Activated naive CD8-positive, alpha-beta T cell treated with anti-CD3 and anti-CD28 coated beads, Interleukin-2, amount 10 ng/mL, durations not matched to agents 7 days and 5 days (primary cell): ENCODE data around the gene NECAB3. TPM values are rescaled to one million over a fixed set of nuclear protein-coding genes. Genes with fewer than 3 reads are reported as not detected.
"Not testable (repeated sequence)": the region's sequence is repeated elsewhere in the genome, so short reads cannot be mapped to it uniquely, and the experiment has no call there.

Experiments used
- ATAC-seq: fragments of 150-1000 bp; cut with Tn5 transposase; one replicate; pipeline ENCODE4 v1.10.0; 2021; ENCODE audit warnings: low read depth, moderate library complexity
- POLR2A ChIA-PET: fragments of 350-600 bp; sonication (Branson Sonifier 250); formaldehyde crosslinking; loops from one replicate; lab custom pipeline; 2021; ENCODE audit warnings: antibody characterized with exemption; lab: Charles Lee
- DNase-seq: peaks from one replicate; pipeline ENCODE4 v3.0.0; 2021
- H3K27ac Mint-ChIP-seq: one replicate; pipeline ENCODE4 v1.8.0; 2022; ENCODE audit warnings: mild to moderate bottlenecking, mixed read lengths
- H3K27me3 Mint-ChIP-seq: one replicate; pipeline ENCODE4 v1.8.0; 2022; ENCODE audit warnings: mild to moderate bottlenecking, moderate library complexity, mixed read lengths
- H3K36me3 Mint-ChIP-seq: one replicate; pipeline ENCODE4 v1.8.0; 2021; ENCODE audit warnings: mild to moderate bottlenecking, mixed read lengths
- H3K4me1 Mint-ChIP-seq: one replicate; pipeline ENCODE4 v1.8.0; 2021; ENCODE audit warnings: mixed read lengths
- H3K4me3 Mint-ChIP-seq: one replicate; pipeline ENCODE4 v1.8.0; 2022; ENCODE audit warnings: mild to moderate bottlenecking, moderate library complexity, mixed read lengths
- H3K9me3 Mint-ChIP-seq: one replicate; pipeline ENCODE4 v1.8.0; 2021; ENCODE audit warnings: mixed read lengths
- total RNA-seq, 2 experiments: library from RNA; stranded (reverse); gene quantifications; one replicate each; pipeline ENCODE4 v1.2.3, GENCODE V29; 2021

The NECAB3 gene
- total RNA-seq, 2 experiments from 2014 or later, result 36.3 to 37.7 TPM

DNA sequence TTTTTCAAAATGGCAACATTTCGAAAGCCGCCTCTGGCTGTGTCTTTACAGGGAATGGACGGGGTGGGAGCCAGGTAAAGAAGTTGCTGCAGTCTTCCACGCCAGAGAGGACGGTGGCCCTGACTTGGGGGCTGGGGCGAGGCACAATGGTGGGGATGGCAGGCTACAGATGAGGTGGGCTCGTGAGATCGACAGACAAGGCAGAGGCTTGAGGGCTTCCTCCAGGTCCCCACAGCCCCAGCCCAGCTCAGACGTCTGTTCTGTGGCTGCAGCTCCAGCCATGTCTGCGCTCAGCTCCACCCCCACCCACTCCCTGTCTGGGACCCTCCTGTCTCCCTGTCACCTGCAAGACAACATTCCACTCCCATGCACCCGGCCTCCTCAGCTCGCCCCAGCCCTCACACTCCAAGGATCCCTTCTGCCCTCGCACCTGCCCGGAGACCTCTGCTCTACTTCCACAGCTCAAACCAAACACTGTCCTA is 19.5 kb downstream of the NECAB3 start:
- H3K9me3 Mint-ChIP-seq, result no peaks in the 10 kb centered on the region
- ATAC-seq (no peak), DNase-seq (no peak)
- peaks cover 2% of the 10 kb centered on the region for H3K36me3 Mint-ChIP-seq
- H3K27me3 Mint-ChIP-seq, result no peaks in the 10 kb centered on the region
- H3K4me3 Mint-ChIP-seq, result no peak overlapping the region
- H3K4me1 Mint-ChIP-seq, result peaks cover 1% of the 10 kb centered on the region
- POLR2A ChIA-PET, result no interaction called here
- no peak overlapping the region for H3K27ac Mint-ChIP-seq

DNA sequence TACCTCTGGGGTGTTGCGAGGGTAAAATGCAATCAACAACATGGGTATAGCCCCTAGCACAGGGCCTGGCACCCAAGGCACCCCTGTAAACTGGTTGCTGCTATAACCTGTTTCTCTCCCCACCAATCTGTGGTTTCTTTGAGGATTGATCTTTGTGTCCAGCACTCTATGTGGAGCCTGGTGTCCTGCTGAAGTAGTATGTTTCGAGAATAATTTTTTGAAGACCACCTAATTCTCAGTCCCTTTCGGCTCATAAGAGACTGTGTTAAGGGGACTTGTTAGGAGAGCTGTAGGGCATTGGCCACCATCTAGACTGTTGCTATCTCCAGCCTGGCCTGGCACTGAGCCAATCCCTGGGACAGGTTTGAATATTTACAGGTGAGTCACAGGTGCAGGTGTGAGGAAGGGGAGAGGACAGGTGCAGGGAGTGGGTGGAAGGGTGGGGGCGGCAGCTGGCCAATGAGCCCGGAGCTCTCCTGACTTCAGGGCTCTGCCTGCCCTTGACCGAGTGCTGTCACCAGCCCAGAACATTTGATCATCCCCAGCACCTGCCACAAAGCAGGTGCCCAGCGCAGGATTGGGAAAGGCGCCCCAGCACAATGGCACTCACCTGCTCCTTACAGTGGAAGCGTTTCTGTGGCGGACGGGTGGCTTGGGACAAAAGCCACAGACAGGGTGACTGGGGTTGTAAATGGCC is 20.2 kb downstream of the NECAB3 start:
- DNase-seq, result peak; percentile 25
- no peak overlapping the region for H3K4me3 Mint-ChIP-seq

DNA sequence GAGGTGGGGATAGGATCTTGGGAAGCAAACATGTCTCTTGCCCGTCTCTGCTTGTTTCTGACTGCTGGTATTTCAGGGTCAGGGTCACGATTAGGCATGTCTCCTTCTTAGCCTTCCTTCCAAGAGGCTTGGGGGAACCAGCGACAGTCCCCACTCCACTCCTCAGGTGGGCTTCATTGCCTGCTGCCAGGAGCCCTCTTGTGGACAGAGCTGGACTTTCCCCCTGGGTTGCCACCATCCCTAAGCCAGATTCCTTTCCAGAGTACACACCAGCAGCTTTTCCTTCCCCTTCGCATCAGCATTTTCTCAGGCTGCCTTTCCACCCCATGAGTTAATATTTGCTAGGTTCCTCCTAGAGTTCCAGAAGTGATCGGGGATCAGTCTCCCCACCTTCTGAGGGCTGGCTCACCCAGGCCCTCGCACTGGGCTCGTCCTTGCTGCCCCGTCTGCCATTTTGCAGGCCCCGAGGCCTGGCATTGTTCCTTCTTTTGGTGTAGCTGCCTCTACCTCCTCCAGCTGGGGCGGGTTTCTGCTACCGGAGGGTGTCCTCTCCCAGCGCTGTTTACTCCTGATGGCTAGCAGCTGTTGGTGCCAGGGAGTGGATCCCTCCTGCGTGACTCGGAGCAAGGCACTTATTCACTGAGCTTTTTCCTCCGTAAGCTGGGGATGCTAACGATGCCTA is 20.9 kb downstream of the NECAB3 start:
- DNase-seq (peak; percentile 58), ATAC-seq (peak; percentile 61)
- Mint-ChIP-seq H3K4me3 (no peak overlapping the region), H3K4me1 (peaks cover 4% of the 10 kb centered on the region), H3K36me3 (no peaks in the 10 kb centered on the region), H3K27ac (peak overlapping the region; percentile 58), H3K27me3 (no peaks in the 10 kb centered on the region), H3K9me3 (no peaks in the 10 kb centered on the region)
- POLR2A ChIA-PET, result interaction anchor here (1.0 kb wide), 2 partner anchors 13 to 253 kb away, joined by 3 to 4 read pairs; partner anchors contain the start of gene ACTL10

More for the DNA sequence above, 20.2 kb downstream of the NECAB3 start:
- ATAC-seq, result no peak
- Mint-ChIP-seq H3K4me1 (peaks cover 2% of the 10 kb centered on the region), H3K27ac (no peak overlapping the region), H3K36me3 (peaks cover 1% of the 10 kb centered on the region), H3K27me3 (no peaks in the 10 kb centered on the region), H3K9me3 (no peaks in the 10 kb centered on the region)
- POLR2A ChIA-PET, result interaction anchor here (1.0 kb wide), 2 partner anchors 13 to 254 kb away, joined by 3 to 4 read pairs; partner anchors contain the start of gene ACTL10

DNA sequence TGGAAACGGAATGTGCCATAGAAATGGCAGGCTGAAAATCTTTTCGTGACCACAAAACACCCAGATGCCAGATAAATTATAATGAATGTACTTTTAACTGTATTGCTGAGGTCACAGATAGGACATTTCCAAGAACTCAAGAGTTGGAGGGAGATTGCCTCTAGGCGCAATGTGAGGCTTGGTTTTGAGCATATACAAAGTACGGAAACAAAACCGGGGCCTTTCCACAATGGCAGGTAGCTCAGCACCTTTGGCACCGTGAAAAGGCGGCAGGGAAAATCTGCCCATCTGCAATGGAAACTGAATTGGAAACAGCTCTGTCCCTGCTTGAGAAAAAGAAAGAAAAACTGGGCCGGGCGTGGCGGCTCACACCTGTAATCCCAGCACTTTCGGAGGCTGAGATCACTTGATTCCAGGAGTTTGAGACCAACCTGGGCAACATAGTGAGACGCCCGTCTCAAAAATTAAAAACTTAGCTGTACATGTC is 22.6 kb downstream of the NECAB3 start:
- ATAC-seq (no peak), DNase-seq (no peak)
- Mint-ChIP-seq H3K4me3 (no peak overlapping the region), H3K27me3 (no peaks in the 10 kb centered on the region), H3K9me3 (no peaks in the 10 kb centered on the region), H3K27ac (no peak overlapping the region), H3K36me3 (peaks cover 1% of the 10 kb centered on the region), H3K4me1 (peaks cover 8% of the 10 kb centered on the region)
- POLR2A ChIA-PET, result no interaction called here

DNA sequence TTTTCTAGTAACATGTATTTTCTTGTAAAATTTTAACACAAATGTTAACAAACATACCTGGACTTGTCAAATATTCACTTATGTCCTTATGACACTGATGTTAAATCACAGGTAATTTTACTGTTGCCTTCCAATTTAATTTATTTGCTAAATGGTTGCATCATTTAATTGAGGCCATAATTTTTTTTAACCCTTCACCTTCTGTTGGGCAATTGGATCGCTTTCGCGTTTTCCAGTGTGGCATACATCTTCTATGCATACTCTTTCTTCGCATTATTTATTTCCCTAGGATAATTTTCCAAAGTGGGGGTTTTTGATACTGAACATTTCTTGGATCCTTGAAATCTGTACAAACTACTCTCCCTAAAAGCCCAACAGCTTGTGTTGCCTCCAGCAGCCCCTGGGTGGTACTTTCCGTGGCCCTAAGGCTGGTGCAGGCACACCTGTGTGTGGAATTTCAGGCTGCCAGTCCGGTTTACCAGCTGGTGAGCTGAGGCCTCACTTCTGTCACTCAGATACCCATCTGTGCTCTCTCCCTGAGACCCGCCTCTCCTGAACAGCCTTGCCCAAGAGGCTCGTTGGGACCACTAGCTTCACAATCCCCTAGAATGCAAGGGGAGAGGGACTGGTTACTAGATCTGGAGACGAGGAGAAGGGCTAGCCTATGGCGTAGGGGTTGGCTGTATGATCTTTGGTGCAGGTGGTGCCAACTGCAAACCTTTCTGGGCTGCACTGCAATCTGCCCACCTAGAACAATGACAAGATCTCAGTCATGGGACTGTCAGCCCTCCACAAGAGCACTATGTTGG is 23.3 kb downstream of the NECAB3 start:
- Mint-ChIP-seq H3K36me3 (peaks cover 4% of the 10 kb centered on the region), H3K27me3 (no peaks in the 10 kb centered on the region), H3K27ac (no peak overlapping the region), H3K9me3 (no peaks in the 10 kb centered on the region), H3K4me3 (no peak overlapping the region), H3K4me1 (peaks cover 8% of the 10 kb centered on the region)
- peak; percentile 28 for DNase-seq
- ATAC-seq, result no peak
- POLR2A ChIA-PET, result interaction anchor here (0.6 kb wide), 1 partner anchor 69 kb away, joined by 3 read pairs; the partner anchor contains the start of gene PXMP4

DNA sequence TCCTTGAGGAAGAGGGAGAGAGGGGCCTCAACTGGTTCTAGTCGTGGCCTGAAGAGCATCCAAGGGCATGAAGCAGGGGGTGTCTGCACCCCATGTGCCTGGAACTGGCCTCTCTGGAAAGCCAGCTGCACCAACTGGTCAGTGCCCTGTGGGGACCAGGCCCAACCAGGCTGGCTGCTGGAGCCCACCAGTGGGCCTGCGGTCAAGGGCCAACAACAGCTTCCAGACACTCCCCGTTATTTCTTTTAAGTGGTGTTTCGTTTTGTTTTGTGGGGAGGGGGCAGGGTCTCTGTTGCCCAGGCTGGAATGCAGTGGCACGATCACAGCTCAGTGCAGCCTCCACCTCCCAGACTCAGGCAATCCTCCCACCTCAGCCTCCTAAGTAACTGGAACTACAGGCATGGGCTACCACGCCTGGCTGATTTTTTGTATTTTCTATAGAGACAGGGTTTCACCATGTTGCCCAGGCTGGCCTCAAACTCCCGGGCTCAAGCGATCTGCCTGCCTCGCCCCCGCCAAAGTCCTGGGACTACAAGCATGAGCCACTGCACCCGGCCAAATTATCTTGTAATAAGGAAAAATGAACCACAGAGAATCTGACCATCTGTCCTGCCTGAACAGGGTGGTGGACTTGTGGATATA is 24.0 kb downstream of the NECAB3 start:
- ATAC-seq, result no peak
- Mint-ChIP-seq H3K27me3 (no peaks in the 10 kb centered on the region), H3K36me3 (peaks cover 9% of the 10 kb centered on the region), H3K4me3 (no peak overlapping the region), H3K9me3 (no peaks in the 10 kb centered on the region), H3K27ac (no peak overlapping the region), H3K4me1 (peaks cover 8% of the 10 kb centered on the region)
- DNase-seq, result no peak
- POLR2A ChIA-PET, result interaction anchor here (0.6 kb wide), 1 partner anchor 70 kb away, joined by 3 read pairs; the partner anchor contains the start of gene PXMP4

DNA sequence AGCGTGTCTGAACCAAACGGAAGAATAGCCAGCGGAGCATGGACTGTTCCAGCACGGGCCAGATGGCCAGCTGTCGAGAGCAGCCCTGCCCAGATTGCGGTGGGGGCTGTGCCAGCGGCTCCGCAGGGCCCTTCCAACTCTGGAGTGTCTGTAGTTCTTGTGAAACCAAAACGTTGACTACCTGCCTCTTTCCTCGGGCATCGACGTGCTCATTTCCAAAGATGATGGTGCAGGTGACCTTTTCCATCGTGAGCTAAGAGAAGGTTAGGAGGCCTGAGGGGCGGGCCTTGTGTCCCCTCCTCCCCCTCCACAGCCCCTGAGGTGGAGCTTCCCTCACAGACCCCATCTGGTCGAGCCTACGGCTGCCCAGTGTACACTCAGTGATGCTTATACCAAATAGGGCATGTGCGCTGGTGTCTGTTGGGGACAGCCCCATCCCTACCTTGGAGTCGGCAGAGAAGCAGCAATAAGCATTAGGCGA is 25.0 kb downstream of the NECAB3 start:
- POLR2A ChIA-PET, result no interaction called here
- H3K4me3 Mint-ChIP-seq, result no peak overlapping the region
- H3K27me3 Mint-ChIP-seq, result no peaks in the 10 kb centered on the region
- H3K27ac Mint-ChIP-seq, result no peak overlapping the region
- no peaks in the 10 kb centered on the region for H3K9me3 Mint-ChIP-seq
- DNase-seq (no peak), ATAC-seq (no peak)
- H3K4me1 Mint-ChIP-seq, result peaks cover 8% of the 10 kb centered on the region
- peaks cover 9% of the 10 kb centered on the region for H3K36me3 Mint-ChIP-seq

DNA sequence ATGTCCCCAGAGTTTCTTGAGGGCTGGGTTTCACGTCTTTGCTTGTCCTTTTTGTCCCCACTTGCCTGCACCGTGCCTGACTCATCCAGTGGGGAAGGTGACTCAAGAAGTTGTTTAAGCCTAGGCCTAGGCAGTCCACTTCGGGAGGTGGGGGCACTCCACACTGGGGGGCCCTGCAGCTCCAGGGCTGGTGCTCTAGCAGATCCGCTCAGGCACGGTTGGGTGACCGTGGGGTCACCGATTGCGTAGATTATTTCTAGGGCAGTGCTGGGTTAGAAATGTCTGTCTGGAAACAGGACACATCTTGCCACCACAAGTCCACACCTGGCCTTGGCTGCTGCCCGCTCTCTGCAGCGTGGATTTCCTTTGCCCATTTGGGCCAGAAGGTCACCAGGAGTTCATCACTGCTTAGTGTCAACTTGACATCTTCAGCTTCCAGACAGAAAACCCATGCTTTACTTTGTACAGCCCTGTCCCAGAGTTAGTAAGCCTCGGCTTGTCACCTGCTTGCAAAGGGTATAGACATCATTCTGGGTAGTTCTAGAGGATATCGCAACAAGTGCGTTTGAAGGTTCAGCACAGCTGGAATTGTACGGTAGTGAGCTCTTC is 25.7 kb downstream of the NECAB3 start:
- no peaks in the 10 kb centered on the region for H3K9me3 Mint-ChIP-seq
- DNase-seq (no peak), ATAC-seq (no peak)
- POLR2A ChIA-PET, result interaction anchor here (1.3 kb wide), 1 partner anchor 15 kb away, joined by 4 read pairs; no protein-coding TSS in a partner anchor
- peaks cover 9% of the 10 kb centered on the region for H3K36me3 Mint-ChIP-seq
- H3K27me3 Mint-ChIP-seq, result no peaks in the 10 kb centered on the region
- H3K4me3 Mint-ChIP-seq, result no peak overlapping the region
- peaks cover 8% of the 10 kb centered on the region for H3K4me1 Mint-ChIP-seq
- peak overlapping the region; percentile 42 for H3K27ac Mint-ChIP-seq

DNA sequence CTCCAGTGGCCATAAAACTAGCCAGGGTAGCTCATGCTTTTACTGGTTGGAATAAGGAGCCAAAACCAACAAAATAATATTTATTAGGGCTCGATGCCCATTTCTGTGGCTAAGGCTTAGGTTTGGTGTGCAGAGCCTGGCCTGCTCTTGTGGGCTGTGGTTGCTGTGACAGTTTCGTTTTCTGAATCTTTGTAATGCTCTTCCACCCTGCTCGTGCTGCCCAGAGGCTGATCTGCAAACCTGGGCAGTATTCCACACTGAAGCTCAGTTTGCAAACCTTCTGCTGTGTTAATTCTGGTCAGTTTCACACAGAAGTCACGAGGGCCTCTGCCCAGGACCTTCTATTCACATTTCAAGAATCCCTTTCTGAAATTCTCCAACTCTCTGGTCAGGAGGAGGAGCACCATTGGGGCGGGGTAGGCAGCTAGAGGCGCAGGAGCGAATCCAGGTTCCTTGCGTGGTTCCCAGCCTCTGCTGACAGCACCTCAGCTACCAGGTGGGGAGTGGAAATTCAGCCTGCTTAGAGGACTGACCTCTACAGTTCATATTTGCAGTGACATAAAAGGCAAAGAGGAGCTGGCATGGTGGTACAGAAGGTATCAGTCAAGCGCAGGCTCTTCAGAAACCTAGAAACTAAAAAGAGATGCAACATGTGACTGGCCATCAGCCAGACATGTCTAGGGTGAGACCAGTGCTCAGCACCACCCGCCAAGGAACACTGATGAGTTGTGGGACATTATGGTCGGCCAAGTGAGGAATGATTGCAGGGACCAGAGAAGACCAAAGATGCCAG is 26.4 kb downstream of the NECAB3 start:
- peaks cover 8% of the 10 kb centered on the region for H3K4me1 Mint-ChIP-seq

DNA sequence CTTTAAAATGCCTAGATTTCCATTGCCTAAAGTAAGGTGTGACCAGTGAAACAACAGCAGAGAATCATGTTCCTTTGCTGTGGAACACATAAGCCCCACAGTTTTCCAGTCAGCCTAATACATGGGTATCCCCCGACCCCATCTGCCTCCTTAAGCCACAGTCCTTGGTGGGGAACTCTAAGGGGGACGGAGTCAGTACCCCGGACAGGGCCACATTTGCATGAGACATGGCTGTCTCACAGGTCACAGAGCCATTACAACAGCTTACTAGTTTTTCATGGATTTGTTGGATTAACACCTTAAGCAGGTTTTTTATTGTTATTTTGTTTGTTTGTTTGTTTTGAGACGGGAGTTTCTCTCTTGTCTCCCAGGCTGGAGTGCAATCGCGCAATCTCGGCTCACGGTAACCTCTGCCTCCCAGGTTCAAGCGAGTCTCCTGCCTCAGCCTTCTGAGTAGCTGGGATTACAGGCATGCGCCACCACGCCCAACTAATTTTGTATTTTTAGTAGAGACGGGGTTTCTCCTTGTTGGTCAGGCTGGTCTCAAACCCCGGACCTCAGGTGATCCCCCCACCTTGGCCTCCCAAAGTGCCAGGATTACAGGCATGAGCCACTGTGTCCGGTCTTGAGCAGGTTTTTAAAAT is 27.1 kb downstream of the NECAB3 start:
- not testable (repeated sequence) for H3K27ac Mint-ChIP-seq, H3K27me3 Mint-ChIP-seq, DNase-seq, H3K4me1 Mint-ChIP-seq, H3K9me3 Mint-ChIP-seq, H3K36me3 Mint-ChIP-seq, H3K4me3 Mint-ChIP-seq, ATAC-seq
- POLR2A ChIA-PET, result interaction anchor here (1.3 kb wide), 1 partner anchor 16 kb away, joined by 4 read pairs; no protein-coding TSS in a partner anchor

More for the DNA sequence above, 26.4 kb downstream of the NECAB3 start:
- ATAC-seq (peak; percentile 47), DNase-seq (no peak)
- no peak overlapping the region for H3K4me3 Mint-ChIP-seq
- peaks cover 9% of the 10 kb centered on the region for H3K36me3 Mint-ChIP-seq
- POLR2A ChIA-PET, result interaction anchor here (1.3 kb wide), 1 partner anchor 16 kb away, joined by 4 read pairs; no protein-coding TSS in a partner anchor
- peak overlapping the region; percentile 42 for H3K27ac Mint-ChIP-seq
- no peaks in the 10 kb centered on the region for H3K27me3 Mint-ChIP-seq
- H3K9me3 Mint-ChIP-seq, result no peaks in the 10 kb centered on the region

DNA sequence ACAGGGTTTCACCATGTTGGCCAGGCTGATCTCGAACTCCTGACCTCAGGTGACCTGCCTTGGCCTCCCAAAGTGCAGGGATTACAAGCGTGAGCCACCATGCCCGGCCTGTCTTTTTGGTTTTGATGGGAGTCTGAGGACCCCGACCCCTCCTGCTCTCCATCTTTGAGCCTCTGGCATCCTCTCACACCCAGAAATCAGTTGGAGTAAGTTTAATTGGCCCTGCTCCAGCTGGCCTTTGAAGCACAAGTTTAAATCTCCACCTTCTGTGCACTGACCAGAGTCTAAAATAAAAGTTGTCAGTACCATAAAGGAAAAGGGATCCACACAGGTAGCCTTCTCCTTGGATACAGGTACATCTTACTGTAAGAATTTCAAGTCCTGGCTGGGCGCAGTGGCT is 28.0 kb downstream of the NECAB3 start:
- ATAC-seq (no peak), DNase-seq (no peak)
- POLR2A ChIA-PET, result interaction anchor here (0.6 kb wide), 1 partner anchor 74 kb away, joined by 3 read pairs; the partner anchor contains the start of gene PXMP4
- no peak overlapping the region for H3K27ac Mint-ChIP-seq
- H3K9me3 Mint-ChIP-seq, result no peaks in the 10 kb centered on the region
- peaks cover 9% of the 10 kb centered on the region for H3K36me3 Mint-ChIP-seq
- no peaks in the 10 kb centered on the region for H3K27me3 Mint-ChIP-seq
- H3K4me1 Mint-ChIP-seq, result peaks cover 8% of the 10 kb centered on the region
- no peak overlapping the region for H3K4me3 Mint-ChIP-seq
